GM19452 (cell line): ENCODE data around the gene ZNF749.
A peak's percentile ranks its signal among the peaks of the same experiment; 100 is the strongest.
"Not testable (repeated sequence)": the region's sequence is repeated elsewhere in the genome, so short reads cannot be mapped to it uniquely, and the experiment has no call there.

ENCODE experiments used
- ATAC-seq: cut with Tn5 transposase; IDR thresholded peaks from one replicate; pipeline ENCODE4 v1.9.1; 2021; ENCODE audit not compliant: unreplicated experiment

The ZNF749 gene

DNA sequence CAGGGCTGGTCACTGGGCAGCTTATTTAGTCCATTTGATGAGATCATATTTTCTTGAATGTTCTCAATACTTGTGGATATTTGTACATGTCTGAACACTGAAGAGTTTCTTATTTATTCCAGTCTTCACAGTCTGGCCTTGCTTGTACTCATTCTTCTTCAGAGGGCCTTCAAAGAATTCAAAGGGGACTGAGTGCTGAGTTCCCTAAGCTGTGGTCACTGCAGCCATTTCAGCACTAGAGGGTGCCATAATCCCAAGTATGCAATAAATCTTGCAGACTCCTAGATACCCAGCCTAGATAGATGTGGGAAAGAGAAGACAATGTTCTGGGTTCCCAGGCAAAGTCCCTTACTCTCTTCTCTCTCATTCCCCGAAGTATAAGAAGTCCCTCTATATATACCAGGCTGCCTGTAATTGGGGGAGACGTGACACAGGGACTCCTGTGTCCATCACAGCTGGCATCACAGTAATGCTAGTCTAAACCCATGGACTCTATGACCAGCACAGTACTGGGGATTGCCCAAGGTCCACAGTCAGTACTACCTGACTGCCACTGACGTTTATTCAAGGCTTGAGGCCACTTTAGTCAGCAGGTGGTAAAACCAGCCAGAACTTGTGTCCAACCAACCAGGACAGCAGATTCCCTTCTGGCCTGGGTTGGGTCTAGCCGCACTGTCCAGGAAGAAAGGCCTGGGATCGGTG, 30.7 kb downstream of the ZNF749 start:
- ATAC-seq = no peak

DNA sequence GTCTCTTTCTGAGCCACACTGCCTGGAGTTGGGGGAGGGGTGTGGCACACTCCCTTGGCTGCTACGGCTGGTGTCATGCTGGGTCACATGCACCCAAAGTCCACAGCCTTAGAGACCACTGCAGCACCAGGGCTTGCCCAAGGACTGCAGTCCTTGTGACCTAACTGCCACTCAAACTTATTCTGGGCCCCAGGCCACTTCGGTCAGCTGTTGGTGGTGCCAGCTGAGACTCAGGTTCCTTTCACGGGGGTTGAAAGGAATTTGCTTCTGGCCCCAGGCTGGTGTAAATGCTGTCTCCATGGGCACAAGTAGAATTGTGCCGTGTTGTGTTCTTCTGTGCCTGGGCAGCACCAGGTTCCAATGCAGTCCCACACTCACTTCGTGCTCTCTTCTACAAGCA, 31.4 kb downstream of the ZNF749 start:
- no peak for ATAC-seq

DNA sequence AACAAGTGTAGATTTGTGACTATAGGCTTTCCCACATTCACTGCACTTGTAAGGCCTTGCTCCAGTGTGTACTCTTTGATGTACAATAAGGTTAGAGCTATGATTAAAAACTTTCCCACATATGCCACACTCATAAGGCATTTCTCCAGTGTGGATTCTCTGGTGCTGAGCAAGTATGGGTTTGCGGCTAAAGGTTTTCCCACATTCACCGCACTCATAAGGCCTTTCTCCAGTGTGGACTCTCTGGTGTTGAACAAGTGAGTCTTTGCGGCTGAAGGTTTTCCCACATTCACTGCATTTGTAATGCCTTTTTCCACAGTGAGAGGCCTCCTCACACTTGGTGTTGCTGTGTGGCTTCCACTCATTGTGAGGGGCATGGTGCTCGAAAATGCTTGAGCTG, 38.5 kb downstream of the ZNF749 start:
- no peak for ATAC-seq

DNA sequence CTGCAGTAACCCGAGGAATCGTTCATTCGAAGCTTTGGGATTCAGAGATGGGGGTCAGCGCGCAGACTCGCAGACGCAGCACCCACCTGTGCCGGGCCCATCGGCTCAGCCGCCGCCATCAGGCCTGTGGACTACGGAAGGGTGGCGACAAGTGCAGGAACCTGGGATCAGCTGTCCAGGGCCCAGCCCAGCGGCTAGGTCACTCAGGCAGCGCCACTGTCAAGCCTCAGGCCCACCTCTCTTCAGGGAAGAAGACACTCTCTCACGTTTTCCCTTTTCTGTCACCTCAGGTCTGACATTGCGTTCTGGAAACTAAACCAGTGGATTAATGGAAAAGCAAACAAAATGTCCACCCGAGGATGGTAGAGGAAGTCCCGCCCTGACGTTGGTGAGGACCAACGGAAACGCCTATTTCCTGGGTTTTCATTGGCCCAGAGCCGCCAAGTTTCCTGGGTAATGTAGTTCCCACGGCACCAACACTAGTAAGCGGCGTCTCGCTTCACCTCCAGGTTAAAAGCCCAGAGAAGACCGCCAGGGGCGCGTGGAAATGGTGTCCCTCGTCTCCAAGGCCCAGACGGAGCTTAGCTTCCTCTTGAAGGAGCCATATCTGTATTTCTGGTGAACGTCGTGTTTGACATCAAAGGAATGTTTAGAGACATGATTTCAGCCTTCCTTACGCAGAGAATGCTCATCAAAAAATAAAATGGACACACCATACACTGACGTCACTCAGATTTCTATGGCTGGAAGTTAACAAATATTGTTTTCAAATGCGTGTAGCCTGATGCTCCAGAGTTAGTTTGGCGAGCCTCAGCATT, 42.3 kb downstream of the ZNF749 start, which contains the start of gene ZNF772:
Gene ZNF772, minus strand, starts transcription at position 376 of the 818 bp plus-strand sequence. Its CDS starts 257 bp downstream, at position 119.
- ATAC-seq = peak; percentile 99

DNA sequence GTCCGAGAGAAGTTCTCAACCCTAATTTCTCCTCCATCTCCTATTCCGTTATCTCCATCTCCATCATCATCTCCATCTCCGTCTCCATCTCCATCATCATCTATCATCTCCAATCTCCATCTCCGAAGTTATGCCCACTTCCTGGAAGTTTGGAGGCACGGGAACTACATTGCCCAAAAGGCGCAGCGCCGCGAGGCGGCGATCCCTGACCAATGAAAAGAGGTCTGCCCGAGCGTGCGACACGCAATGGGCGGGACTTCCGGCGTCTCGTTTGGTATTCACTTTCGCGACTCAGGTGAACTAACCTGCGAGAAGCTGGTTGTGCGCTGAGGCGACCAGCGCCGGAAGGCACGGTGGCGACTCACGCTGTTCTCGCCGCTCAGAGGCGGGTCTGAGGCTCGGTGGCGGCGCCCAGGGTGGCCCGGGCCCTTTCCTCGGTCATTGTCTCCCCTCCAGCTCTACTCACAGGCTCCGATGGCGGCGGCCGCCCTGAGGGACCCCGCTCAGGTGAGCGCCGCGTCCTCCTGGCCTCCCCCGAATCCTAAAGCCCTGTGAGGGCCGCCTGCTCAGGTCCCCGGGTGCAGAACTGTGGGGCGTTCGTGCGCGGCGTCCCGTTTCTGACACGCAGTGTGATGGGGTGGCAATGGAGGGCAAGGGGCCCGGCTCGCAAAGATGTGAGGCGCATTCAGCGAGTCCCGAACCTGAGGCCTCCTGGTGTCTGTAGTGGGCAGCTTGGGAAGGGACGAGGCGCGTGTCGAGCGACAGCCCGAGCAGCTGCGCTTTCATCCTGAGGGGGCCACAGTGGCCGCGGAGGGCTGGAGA, 52.6 kb downstream of the ZNF749 start, which contains the start of gene ZNF419:
Gene ZNF419, plus strand, starts transcription at position 274 of the 822 bp plus-strand sequence. Its CDS starts 201 bp downstream, at position 475.
- peak; percentile 96 for ATAC-seq

DNA sequence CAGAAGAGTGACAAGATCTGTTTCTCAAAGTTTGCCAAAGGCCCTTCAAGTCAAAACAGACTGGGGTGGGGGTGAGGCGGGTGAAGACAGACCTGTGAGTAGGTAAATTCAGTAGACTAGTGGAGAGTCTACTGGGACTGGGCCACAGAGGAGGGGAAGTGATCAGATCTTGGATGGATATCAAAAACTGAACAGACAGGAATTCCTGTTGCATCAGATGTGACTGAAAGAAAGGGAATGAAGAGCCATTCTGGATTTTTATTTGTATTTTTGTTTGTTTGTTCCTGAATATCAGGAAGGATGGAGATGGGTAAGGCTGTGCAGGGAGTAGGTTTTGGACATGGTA, 53.1 kb downstream of the ZNF749 start:
- ATAC-seq = not testable (repeated sequence)
